Stomach smooth muscle (tissue), 2 donors: Measurements from ENCODE around the gene KIF24.
"Not testable (repeated sequence)": the region's sequence is repeated elsewhere in the genome, so short reads cannot be mapped to it uniquely, and the experiment has no call there.

Source experiments
- H3K27ac ChIP-seq: one replicate; pipeline ENCODE4 v1.7.0; 2013; ENCODE audit warnings: mild to moderate bottlenecking, low read length, inconsistent platforms
- H3K27me3 ChIP-seq, 2 donors: one replicate each; pipeline ENCODE4 v1.7.0; 2013; ENCODE audit warnings: low read length in 2 of 2; ENCODE audit not compliant: insufficient read depth in 2 of 2, control insufficient read depth in 1 of 2
- H3K36me3 ChIP-seq, 2 donors: one replicate each; pipeline ENCODE4 v1.7.0; 2013; ENCODE audit warnings: low read length in 2 of 2; ENCODE audit not compliant: control insufficient read depth in 2 of 2, insufficient read depth in 2 of 2
- H3K4me1 ChIP-seq: one replicate; pipeline ENCODE4 v1.7.0; 2013; ENCODE audit warnings: low read length; ENCODE audit not compliant: control insufficient read depth, insufficient read depth
- H3K4me3 ChIP-seq, 2 donors: one replicate each; pipeline ENCODE4 v1.7.0; 2013; ENCODE audit warnings: low read length in 2 of 2
- H3K9ac ChIP-seq, 2 donors: one replicate each; pipeline ENCODE4 v1.7.0; 2013; ENCODE audit warnings: low read length in 2 of 2, mild to moderate bottlenecking in 1 of 2
- H3K9me3 ChIP-seq, 2 donors: one replicate each; pipeline ENCODE4 v1.7.0; 2013; ENCODE audit warnings: low read length in 2 of 2; ENCODE audit not compliant: control insufficient read depth in 2 of 2
- donor health status: healthy.
- donor health status: Pancreatic carcinoma.

KIF24 gene

DNA sequence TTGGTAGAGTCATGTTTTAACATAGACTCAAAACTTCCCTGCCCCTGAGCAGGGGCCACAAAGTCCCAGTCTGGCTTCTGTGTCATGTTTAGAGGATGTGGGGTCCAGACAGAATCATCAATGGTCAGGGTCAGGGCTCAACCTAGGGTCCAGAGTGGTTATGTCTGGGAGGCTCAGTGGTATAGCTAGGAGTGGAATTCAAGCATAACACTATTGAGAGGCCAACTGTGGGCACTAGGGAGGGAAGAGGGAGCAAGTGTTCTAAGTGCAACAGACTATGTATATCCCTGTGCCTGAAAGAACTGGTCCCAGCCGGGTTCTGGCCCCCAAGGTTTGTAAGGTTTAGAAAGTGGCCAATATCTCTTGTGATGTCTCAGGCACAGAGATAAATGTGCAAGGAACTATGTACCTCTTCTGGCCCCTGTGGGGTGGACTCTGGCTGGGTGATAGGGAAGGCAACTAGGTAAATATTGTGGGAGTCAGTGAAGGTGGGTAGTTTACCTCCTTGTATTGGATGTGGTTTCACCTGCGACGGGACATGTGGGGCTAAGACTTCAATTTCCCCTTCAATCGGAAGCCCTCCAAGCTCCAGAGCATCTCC lies 33.6 kb upstream of the KIF24 start:
- no peaks in the 10 kb centered on the region for H3K9me3 ChIP-seq
- H3K4me3 ChIP-seq: no peak overlapping the region
- no peak overlapping the region for H3K9ac ChIP-seq
- peaks cover 9% of the 10 kb centered on the region for H3K4me1 ChIP-seq
- peaks cover 0 to 6% of the 10 kb centered on the region in 2 donors for H3K36me3 ChIP-seq
- no peak overlapping the region for H3K27ac ChIP-seq
- no peaks in the 10 kb centered on the region for H3K27me3 ChIP-seq

DNA sequence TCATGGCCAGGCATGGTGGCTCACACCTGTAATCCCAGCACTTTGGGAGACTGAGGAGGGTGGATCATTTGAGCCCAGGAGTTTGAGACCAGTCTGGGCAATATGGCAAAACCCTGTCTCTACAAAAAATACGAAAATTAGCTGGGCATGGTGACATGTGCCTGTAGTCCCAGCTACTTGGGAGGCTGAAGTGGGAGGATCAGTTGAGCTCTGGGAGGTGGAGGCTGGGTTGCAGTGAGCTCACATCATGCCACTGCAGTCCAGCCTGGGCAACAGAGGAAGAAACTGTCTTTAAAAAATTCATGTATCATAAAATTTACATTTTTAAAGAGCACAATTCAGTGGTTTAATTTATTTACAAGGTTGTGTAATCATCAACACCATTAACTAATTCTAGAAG lies 23.9 kb upstream of the KIF24 start:
- H3K36me3 ChIP-seq, H3K9me3 ChIP-seq, H3K9ac ChIP-seq, H3K4me1 ChIP-seq, H3K27ac ChIP-seq, H3K4me3 ChIP-seq, H3K27me3 ChIP-seq: not testable (repeated sequence)

DNA sequence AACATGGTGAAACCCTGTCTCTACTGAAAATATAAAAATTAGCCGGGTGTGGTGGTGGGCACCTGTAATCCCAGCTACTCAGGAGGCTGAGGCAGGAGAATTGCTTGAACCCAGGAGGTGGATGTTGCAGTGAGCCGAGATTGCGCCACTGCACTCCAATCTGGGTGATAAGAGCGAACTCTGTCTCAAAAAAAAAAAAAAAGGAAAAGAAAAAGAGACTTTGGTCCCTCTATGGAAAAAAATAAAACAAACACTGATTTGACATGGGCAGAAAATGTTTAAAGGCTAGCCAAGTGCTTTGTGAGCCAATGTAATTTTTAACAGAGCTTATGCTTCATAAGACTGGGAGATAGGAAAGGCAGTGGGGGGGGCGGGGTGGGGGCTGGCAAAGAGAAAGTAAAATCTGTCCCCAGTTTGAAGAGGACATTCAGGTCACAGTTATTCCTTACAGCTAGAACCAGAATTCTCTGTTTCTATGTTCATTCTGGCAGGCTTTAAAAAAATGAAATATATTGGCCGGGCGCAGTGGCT lies 23.1 kb upstream of the KIF24 start:
- H3K27me3 ChIP-seq, H3K27ac ChIP-seq, H3K4me1 ChIP-seq, H3K36me3 ChIP-seq, H3K9ac ChIP-seq, H3K9me3 ChIP-seq, H3K4me3 ChIP-seq: not testable (repeated sequence)

DNA sequence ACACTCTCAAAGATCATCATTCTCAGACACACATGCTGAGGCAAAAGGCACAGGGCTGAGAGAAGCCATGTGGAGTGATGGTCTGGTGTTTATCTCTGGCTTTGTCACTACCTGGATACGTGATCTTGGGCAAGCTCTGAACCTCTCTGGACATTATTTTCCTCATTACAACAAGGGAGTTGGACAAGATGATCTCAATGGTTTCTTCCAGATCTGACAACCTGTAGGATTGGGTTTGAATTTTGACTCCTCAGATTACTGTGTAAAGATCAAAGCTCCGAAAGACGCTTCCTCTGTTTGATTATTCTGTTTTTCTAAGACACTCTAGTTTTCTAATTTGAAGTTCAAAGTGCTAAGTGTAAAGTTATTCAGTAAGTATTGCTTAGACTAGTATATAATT lies 20.3 kb upstream of the KIF24 start:
- Histone ChIP-seq H3K4me1 (peaks cover 22% of the 10 kb centered on the region), H3K4me3 (no peak overlapping the region), H3K9ac (no peak overlapping the region), H3K9me3 (no peaks in the 10 kb centered on the region), H3K27me3 (no peaks in the 10 kb centered on the region), H3K27ac (no peak overlapping the region), H3K36me3 (no peaks in the 10 kb centered on the region)

DNA sequence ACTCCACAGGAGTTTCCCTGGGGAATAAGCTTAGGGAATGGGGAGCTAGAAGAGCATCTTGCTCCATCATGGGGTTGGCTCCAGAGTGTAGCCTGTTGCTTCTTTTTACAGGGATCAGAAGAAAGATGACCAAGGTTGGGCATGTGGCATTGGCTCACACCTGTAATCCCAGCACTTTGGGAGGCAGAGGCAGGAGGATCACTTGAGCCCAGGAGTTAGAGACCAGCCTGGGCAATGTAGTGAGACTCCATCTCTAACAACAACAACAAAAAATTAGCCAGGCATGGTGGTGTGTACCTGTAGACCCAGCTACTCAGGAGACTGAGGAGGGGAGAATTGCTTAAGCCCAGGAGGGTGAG lies 18.7 kb upstream of the KIF24 start:
- Histone ChIP-seq H3K9me3 (no peaks in the 10 kb centered on the region), H3K27me3 (no peaks in the 10 kb centered on the region), H3K4me1 (peaks cover 36% of the 10 kb centered on the region), H3K4me3 (no peak overlapping the region), H3K27ac (peak overlapping the region; percentile 89), H3K9ac (no peak overlapping the region), H3K36me3 (no peaks in the 10 kb centered on the region)

DNA sequence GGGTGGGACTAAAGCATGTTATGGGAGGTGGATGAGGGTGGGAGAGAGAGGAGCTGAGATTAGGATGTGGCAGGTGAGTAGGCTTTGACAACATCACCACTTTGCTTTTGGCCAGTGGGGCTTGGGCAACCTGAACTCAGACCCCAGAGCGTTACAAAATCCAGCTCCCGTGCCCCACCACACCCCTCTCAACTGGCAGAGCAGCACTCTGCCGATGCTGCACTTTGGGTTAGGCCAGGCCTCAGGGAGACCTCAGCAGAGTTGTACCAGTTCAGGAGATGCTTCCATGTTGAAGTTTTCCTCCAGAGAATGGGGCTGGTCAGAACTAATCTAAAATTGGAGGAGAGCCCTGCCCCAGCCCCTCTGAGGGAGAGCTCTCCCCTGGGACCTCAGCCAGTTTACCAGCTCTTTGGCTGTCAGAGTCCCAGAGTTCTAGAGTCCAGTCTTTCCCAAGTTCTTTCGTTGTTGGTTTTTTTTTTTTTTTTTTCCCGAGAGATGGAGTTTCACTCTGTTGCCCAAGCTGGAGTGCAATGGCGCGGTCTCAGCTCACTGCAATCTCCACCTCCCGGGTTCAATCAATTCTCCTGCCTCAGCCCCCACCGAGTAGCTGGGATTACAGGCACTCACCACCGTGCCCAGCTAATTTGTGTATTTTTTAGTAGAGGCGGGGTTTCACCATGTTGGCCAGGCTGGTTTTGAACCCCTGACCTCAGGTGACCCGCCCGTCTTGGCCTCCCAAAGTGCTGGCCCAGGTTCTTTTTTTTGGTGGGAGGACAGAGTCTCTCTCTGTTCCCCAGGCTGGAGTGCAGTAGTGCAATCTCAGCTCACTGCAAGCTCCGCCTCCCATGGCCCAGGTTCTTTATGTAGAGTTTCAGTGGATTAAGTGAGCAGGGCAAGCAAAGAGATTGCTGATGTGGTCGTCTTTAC lies 18.1 kb upstream of the KIF24 start:
- peaks cover 42% of the 10 kb centered on the region for H3K4me1 ChIP-seq
- H3K27me3 ChIP-seq: no peaks in the 10 kb centered on the region
- no peaks in the 10 kb centered on the region for H3K9me3 ChIP-seq
- peaks cover 0 to 2% of the 10 kb centered on the region in 2 donors for H3K36me3 ChIP-seq
- peak overlapping the region; percentile 89 for H3K27ac ChIP-seq
- H3K9ac ChIP-seq: no peak overlapping the region
- H3K4me3 ChIP-seq: no peak overlapping the region

DNA sequence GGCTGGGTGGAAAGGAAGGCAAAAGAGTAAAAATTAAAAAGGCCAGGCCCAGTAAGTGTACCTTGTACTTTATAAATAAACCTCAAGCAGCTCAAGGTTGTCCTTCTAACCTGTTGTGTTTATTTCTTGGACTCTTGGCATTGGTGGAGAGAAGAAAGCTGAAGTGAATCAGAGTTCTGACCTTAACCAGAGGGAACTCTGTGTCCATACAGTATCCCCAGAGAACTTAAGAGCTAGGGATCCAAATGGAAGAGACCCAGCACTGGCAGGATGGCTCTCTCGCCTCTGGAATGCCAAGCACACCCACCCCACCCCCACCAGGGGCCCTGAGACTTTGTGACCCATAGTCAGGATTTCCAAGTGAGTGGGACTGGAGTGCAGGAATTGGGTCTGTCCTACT lies 14.5 kb upstream of the KIF24 start:
- Histone ChIP-seq H3K36me3 (peaks cover 7 to 10% of the 10 kb centered on the region in 2 donors), H3K27me3 (no peaks in the 10 kb centered on the region), H3K9me3 (no peaks in the 10 kb centered on the region), H3K4me1 (peaks cover 64% of the 10 kb centered on the region), H3K27ac (peak overlapping the region; percentile 98), H3K4me3 (peak overlapping the region in 1 of 2 donors; percentile 35), H3K9ac (peak overlapping the region in 1 of 2 donors; percentile 62)

DNA sequence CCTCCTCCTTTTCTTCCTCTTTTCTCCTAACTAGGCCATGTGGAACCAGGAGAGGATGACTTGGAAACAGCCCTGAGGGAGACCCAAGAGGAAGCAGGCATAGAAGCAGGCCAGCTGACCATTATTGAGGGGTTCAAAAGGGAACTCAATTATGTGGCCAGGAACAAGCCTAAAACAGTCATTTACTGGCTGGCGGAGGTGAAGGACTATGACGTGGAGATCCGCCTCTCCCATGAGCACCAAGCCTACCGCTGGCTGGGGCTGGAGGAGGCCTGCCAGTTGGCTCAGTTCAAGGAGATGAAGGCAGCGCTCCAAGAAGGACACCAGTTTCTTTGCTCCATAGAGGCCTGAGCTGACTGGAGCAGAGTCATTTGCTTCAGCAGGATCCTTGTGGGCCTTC lies 14.0 kb upstream of the KIF24 start:
- Histone ChIP-seq H3K4me3 (peak overlapping the region in 1 of 2 donors; percentile 35), H3K36me3 (peaks cover 7 to 10% of the 10 kb centered on the region in 2 donors), H3K4me1 (peaks cover 68% of the 10 kb centered on the region), H3K27ac (peak overlapping the region; percentile 98), H3K9me3 (no peaks in the 10 kb centered on the region), H3K9ac (peak overlapping the region in 1 of 2 donors; percentile 62), H3K27me3 (no peaks in the 10 kb centered on the region)

DNA sequence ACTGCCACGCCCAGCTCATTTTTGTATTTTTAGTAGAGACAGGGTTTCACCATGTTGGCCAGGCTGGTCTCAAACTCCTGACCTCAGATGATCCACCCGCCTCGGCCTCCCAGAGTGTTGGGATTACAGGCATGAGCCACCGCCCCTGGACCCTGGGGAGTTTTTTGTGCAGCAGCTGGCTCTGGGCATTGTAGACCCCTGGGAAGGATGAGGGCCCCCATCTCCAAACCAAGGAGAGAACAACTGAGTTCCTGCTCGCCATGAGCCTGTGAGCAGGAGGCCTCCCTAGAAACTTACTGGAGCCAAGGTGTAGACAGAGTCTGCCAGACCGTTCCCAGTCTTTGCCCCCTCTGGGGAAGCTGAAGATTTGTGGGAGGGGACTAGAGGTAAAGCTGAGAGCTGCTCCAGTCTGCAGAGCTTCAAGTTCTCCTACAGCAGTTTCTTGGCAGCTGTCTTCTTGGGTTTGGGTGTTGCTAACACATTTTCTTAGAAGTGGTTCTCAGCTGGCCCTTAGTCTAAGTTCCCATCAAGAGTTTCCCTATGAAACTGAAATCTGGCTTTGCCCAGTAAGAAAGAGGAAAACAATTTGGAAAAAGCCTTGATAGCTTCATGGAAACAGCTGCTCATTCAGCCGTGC lies 12.7 kb upstream of the KIF24 start:
- H3K4me1 ChIP-seq: peaks cover 61% of the 10 kb centered on the region
- H3K27ac ChIP-seq: peak overlapping the region; percentile 98
- peaks cover 7 to 10% of the 10 kb centered on the region in 2 donors for H3K36me3 ChIP-seq

DNA sequence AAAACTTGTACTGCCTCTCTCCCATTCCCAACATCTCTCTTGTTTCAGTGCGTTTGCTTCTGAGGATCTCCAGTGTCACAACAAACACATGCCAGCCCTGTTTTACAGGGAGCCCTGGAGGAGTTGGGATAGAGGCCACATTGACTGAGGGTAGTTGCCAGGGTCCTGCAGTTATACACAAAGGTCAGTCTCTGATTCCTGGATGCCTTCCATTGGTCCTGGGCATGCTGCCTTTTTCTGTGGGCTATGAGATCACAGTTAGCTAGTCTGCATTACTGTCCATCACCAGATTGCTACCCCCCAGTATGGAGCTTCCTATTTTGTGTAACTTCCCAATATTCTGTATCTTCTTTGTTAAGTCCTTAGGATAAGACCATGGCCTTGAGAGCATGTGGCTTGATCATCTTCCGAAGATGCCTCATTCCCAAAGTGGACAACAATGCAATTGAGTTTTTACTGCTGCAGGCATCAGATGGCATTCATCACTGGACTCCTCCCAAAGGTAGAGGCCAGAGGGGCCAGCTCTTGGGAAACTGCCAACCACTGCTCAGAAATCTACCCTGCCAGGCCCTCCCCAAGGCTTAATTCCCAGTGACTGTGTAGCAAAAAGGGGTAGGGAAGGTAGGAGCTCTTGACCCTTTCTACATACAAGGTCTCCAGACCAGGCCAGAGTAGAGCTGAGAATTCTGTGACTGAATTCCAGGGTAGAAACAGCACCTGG lies 9.8 kb upstream of the KIF24 start:
- Histone ChIP-seq H3K27me3 (no peaks in the 10 kb centered on the region), H3K9ac (no peak overlapping the region), H3K9me3 (no peaks in the 10 kb centered on the region), H3K27ac (peak overlapping the region; percentile 6), H3K36me3 (peaks cover 7 to 12% of the 10 kb centered on the region in 2 donors), H3K4me3 (no peak overlapping the region), H3K4me1 (peaks cover 47% of the 10 kb centered on the region)

More for the DNA sequence above, 12.7 kb upstream of the KIF24 start:
- Histone ChIP-seq H3K9ac (no peak overlapping the region), H3K4me3 (no peak overlapping the region), H3K27me3 (no peaks in the 10 kb centered on the region), H3K9me3 (no peaks in the 10 kb centered on the region)
